Measurements from ENCODE around the gene ZPBP2. TPM values are rescaled to one million over a fixed set of nuclear protein-coding genes. Genes with fewer than 3 reads are reported as not detected.

The ZPBP2 gene
- total RNA-seq, 1 donor from 2014 or later = not detected

- TF ChIP-seq CTCF (IDR thresholded peaks at IDR 0.05; ENCODE audit: insufficient read depth, low read length, severe bottlenecking) = no peak
- FAIRE-seq = no peak
- Histone ChIP-seq H3K4me3 (ENCODE audit: low read depth, low read length) (no peak overlapping the region), H3K27me3 (ENCODE audit: control insufficient read depth, insufficient read depth, low read length) (no peaks in the 10 kb centered on the region), H3K36me3 (ENCODE audit: control insufficient read depth, insufficient read depth, low read length) (peaks cover 21% of the 10 kb centered on the region)
- no peak for DNase-seq (ENCODE audit: low read depth)
Observed at GRCh38 chr17:39920218-39921210, 52.5 kb downstream of the ZPBP2 start.

- H3K36me3 ChIP-seq (ENCODE audit: control insufficient read depth, insufficient read depth, low read length) = peaks cover 21% of the 10 kb centered on the region
- DNase-seq (ENCODE audit: low read depth) (no peak), FAIRE-seq (no peak)
- H3K4me3 ChIP-seq (ENCODE audit: low read depth, low read length) = no peak overlapping the region
- no peaks in the 10 kb centered on the region for H3K27me3 ChIP-seq (ENCODE audit: control insufficient read depth, insufficient read depth, low read length)
- no peak for TF ChIP-seq CTCF (IDR thresholded peaks at IDR 0.05; ENCODE audit: insufficient read depth, low read length, severe bottlenecking)
Observed at GRCh38 chr17:39921323-39921722, 53.3 kb downstream of the ZPBP2 start.

GRCh38 chr17:39922006-39922405 lies 54.0 kb downstream of the ZPBP2 start:
- no peak for DNase-seq (ENCODE audit: low read depth)
- Histone ChIP-seq H3K27me3 (ENCODE audit: control insufficient read depth, insufficient read depth, low read length) (no peaks in the 10 kb centered on the region), H3K4me3 (ENCODE audit: low read depth, low read length) (no peak overlapping the region), H3K36me3 (ENCODE audit: control insufficient read depth, insufficient read depth, low read length) (peaks cover 21% of the 10 kb centered on the region)
- TF ChIP-seq CTCF (IDR thresholded peaks at IDR 0.05; ENCODE audit: insufficient read depth, low read length, severe bottlenecking) = no peak
- peak; percentile 32 for FAIRE-seq

- peaks cover 21% of the 10 kb centered on the region for H3K36me3 ChIP-seq (ENCODE audit: control insufficient read depth, insufficient read depth, low read length)
- TF ChIP-seq CTCF (IDR thresholded peaks at IDR 0.05; ENCODE audit: insufficient read depth, low read length, severe bottlenecking) = no peak
- DNase-seq (ENCODE audit: low read depth) = no peak
- no peak for FAIRE-seq
- H3K4me3 ChIP-seq (ENCODE audit: low read depth, low read length) = no peak overlapping the region
- H3K27me3 ChIP-seq (ENCODE audit: control insufficient read depth, insufficient read depth, low read length) = no peaks in the 10 kb centered on the region
Observed at GRCh38 chr17:39923230-39923629, 55.2 kb downstream of the ZPBP2 start.

GRCh38 chr17:39923836-39924690 lies 56.1 kb downstream of the ZPBP2 start:
- no peak for TF ChIP-seq CTCF (IDR thresholded peaks at IDR 0.05; ENCODE audit: insufficient read depth, low read length, severe bottlenecking)
- DNase-seq (ENCODE audit: low read depth) = no peak
- H3K4me3 ChIP-seq (ENCODE audit: low read depth, low read length) = no peak overlapping the region
- H3K27me3 ChIP-seq (ENCODE audit: control insufficient read depth, insufficient read depth, low read length) = no peaks in the 10 kb centered on the region
- H3K36me3 ChIP-seq (ENCODE audit: control insufficient read depth, insufficient read depth, low read length) = peaks cover 21% of the 10 kb centered on the region
- no peak for FAIRE-seq

Measured in bronchial epithelial cell (primary cell).